Osteocyte (in vitro differentiated cells): ENCODE results near the gene SH2D6. TPM values are rescaled to one million over a fixed set of nuclear protein-coding genes. Genes with fewer than 3 reads are reported as not detected.
A peak's percentile ranks its signal among the peaks of the same experiment; 100 is the strongest.
"Not testable (repeated sequence)": the region's sequence is repeated elsewhere in the genome, so short reads cannot be mapped to it uniquely, and the experiment has no call there.

Experiments used
- DNase-seq: peaks from one replicate; pipeline ENCODE4 v3.0.0; 2021; ENCODE audit warnings: mixed read lengths; ENCODE audit not compliant: unreplicated experiment; ENCODE audit errors: extremely low spot score
- H3K27ac Mint-ChIP-seq: one replicate; pipeline ENCODE4 v1.8.0; 2021; ENCODE audit warnings: mild to moderate bottlenecking, mixed read lengths; ENCODE audit not compliant: unreplicated experiment
- H3K27me3 Mint-ChIP-seq: one replicate; pipeline ENCODE4 v1.8.0; 2021; ENCODE audit warnings: mixed read lengths; ENCODE audit not compliant: unreplicated experiment
- H3K36me3 Mint-ChIP-seq: one replicate; pipeline ENCODE4 v1.8.0; 2021; ENCODE audit warnings: mixed read lengths; ENCODE audit not compliant: unreplicated experiment
- H3K4me1 Mint-ChIP-seq: one replicate; pipeline ENCODE4 v1.8.0; 2021; ENCODE audit warnings: mixed read lengths; ENCODE audit not compliant: unreplicated experiment
- H3K4me3 Mint-ChIP-seq: one replicate; pipeline ENCODE4 v1.8.0; 2021; ENCODE audit warnings: mild to moderate bottlenecking, moderate library complexity, mixed read lengths; ENCODE audit not compliant: unreplicated experiment
- H3K9me3 Mint-ChIP-seq: one replicate; pipeline ENCODE4 v1.8.0; 2021; ENCODE audit warnings: mixed read lengths; ENCODE audit not compliant: unreplicated experiment
- total RNA-seq: library from RNA; stranded (reverse); gene quantifications from 2 replicates; pipeline ENCODE4 v1.2.1, GENCODE V29; 2021
- TF ChIP-seq, protein P1 (sequence below): fragments of 200-600 bp; sonication (generic); IDR thresholded peaks from 2 replicates; pipeline ENCODE4 v1.5.0; 2021; ENCODE audit warnings: antibody characterized with exemption, mild to moderate bottlenecking, moderate library complexity

SH2D6 gene
- total RNA-seq, 1 donor from 2014 or later, result 0.51 TPM

DNA sequence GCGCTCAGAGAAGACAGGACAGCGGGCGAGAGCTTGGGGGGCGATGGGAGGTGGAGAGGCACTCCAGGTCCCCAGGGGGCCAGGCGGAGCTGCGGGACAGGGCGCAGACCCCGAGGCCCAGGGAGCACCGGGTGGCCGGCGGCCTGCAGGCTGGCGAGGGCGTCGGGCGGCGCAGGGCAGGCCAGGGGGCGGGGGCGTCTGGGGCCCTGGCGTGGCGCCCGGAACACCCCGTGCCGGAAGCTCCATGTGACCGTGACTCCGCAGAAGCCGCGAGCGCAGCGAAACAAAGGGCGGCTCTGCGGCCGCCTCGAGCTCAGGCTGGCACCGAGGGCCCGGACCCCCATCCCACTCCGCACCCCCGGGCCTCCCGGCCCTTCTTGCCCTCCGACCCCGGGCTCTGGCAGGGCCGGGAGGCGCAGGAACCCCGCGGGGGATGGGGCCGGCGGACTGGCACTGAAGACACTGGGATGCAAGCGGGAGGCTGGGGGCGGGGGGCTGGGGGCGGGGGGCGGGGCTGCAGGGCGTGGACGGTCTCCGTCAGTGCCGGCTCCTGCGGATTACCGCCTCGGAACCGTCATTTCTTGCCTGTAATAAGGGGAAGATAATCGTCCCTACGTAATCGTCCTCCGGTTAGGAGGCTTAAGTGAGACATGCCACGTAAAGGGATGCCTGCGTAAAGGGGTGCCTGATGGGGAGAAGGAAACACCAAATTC, 19.1 kb downstream of the SH2D6 start:
- Mint-ChIP-seq H3K9me3 (no peaks in the 10 kb centered on the region), H3K27me3 (no peaks in the 10 kb centered on the region), H3K4me3 (peak overlapping the region; percentile 45), H3K27ac (peak overlapping the region; percentile 96), H3K36me3 (no peaks in the 10 kb centered on the region), H3K4me1 (peaks cover 45% of the 10 kb centered on the region)
- TF ChIP-seq, protein P1, sequence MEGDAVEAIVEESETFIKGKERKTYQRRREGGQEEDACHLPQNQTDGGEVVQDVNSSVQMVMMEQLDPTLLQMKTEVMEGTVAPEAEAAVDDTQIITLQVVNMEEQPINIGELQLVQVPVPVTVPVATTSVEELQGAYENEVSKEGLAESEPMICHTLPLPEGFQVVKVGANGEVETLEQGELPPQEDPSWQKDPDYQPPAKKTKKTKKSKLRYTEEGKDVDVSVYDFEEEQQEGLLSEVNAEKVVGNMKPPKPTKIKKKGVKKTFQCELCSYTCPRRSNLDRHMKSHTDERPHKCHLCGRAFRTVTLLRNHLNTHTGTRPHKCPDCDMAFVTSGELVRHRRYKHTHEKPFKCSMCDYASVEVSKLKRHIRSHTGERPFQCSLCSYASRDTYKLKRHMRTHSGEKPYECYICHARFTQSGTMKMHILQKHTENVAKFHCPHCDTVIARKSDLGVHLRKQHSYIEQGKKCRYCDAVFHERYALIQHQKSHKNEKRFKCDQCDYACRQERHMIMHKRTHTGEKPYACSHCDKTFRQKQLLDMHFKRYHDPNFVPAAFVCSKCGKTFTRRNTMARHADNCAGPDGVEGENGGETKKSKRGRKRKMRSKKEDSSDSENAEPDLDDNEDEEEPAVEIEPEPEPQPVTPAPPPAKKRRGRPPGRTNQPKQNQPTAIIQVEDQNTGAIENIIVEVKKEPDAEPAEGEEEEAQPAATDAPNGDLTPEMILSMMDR, result no peak
- peak; percentile 90 for DNase-seq

GRCh38 chr2:85438201-85439024, 19.9 kb downstream of the SH2D6 start:
- peaks cover 37% of the 10 kb centered on the region for H3K4me1 Mint-ChIP-seq
- TF ChIP-seq, protein P1, result no peak
- H3K4me3 Mint-ChIP-seq, result peak overlapping the region; percentile 45
- no peaks in the 10 kb centered on the region for H3K27me3 Mint-ChIP-seq
- DNase-seq, result no peak
- no peaks in the 10 kb centered on the region for H3K9me3 Mint-ChIP-seq
- H3K27ac Mint-ChIP-seq, result peak overlapping the region; percentile 93
- H3K36me3 Mint-ChIP-seq, result no peaks in the 10 kb centered on the region

- no peaks in the 10 kb centered on the region for H3K9me3 Mint-ChIP-seq
- no peak overlapping the region for H3K4me3 Mint-ChIP-seq
- H3K36me3 Mint-ChIP-seq, result no peaks in the 10 kb centered on the region
- H3K4me1 Mint-ChIP-seq, result peaks cover 31% of the 10 kb centered on the region
- no peak for DNase-seq
- H3K27me3 Mint-ChIP-seq, result no peaks in the 10 kb centered on the region
- H3K27ac Mint-ChIP-seq, result no peak overlapping the region
- TF ChIP-seq, protein P1, result no peak
Measured at GRCh38 chr2:85439025-85439472, 20.5 kb downstream of the SH2D6 start.

DNA sequence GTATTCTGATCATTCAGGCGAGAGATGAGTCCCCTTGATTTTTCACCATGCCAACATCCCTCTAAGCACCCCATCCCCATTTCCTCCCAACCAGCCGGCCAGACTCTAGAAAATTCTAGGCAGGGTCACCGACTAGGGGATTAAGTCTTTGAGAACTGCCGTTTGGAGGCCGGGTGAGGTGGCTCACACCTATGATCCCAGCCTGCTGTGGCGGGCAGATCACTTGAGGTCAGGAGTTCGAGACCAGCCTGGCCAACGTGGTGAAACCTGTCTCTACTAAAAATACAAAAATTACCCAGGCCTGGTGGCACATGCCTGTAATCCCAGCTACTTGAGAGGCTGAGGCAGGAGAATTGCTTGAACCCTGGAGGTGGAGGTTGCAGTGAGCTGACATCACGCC, 21.1 kb downstream of the SH2D6 start:
- not testable (repeated sequence) for H3K9me3 Mint-ChIP-seq, H3K27me3 Mint-ChIP-seq, H3K4me3 Mint-ChIP-seq, H3K36me3 Mint-ChIP-seq, DNase-seq, H3K27ac Mint-ChIP-seq
- H3K4me1 Mint-ChIP-seq, result peaks cover 28% of the 10 kb centered on the region

DNA sequence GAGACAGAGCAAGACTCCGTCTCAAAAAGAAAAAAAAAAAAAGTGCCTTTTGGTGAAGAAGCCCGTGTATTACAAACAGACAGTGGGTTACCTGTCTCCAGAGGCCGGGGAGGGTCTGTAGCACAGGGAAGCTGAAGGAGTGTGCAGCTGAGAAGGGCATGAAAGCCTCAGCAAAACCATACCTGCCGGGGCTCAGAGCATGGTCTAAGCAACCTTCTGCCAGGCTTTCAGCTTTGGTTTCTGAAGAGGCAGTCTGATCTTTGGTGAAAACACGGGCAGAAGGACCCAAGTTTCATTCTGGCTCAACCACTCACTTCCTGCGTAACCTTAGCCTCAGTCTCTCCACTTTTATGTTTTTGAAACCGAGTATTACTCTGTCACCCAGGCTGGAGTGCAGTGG, 21.5 kb downstream of the SH2D6 start:
- no peak overlapping the region for H3K4me3 Mint-ChIP-seq
- no peaks in the 10 kb centered on the region for H3K36me3 Mint-ChIP-seq
- no peak for DNase-seq
- no peak overlapping the region for H3K27ac Mint-ChIP-seq
- no peaks in the 10 kb centered on the region for H3K27me3 Mint-ChIP-seq
- H3K9me3 Mint-ChIP-seq, result no peaks in the 10 kb centered on the region
- TF ChIP-seq, protein P1, result no peak
- H3K4me1 Mint-ChIP-seq, result peaks cover 31% of the 10 kb centered on the region
